ENCODE measurements around the gene MTHFSD. TPM values are rescaled to one million over a fixed set of nuclear protein-coding genes. Genes with fewer than 3 reads are reported as not detected.

The MTHFSD gene
- polyA plus RNA-seq, 1 of the 3 experiments (the other 2 are of a cell fraction) = 15.6 TPM

DNA sequence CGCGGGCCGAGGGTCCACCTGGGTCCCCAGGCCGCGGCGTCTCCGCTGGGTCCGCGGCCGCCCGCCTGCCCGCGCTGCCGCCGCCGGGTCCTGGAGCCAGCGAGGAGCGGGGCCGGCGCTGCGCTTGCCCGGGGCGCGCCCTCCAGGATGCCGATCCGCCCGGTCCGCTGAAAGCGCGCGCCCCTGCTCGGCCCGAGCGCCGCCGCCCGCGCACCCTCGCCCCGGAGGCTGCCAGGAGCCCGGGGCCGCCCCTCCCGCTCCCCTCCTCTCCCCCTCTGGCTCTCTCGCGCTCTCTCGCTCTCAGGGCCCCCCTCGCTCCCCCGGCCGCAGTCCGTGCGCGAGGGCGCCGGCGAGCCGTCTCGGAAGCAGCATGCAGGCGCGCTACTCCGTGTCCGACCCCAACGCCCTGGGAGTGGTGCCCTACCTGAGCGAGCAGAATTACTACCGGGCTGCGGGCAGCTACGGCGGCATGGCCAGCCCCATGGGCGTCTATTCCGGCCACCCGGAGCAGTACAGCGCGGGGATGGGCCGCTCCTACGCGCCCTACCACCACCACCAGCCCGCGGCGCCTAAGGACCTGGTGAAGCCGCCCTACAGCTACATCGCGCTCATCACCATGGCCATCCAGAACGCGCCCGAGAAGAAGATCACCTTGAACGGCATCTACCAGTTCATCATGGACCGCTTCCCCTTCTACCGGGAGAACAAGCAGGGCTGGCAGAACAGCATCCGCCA, 12.1 kb upstream of the MTHFSD start:
- H2AFZ ChIP-seq (ENCODE audit: low read depth) = no peak overlapping the region
- TF ChIP-seq RCOR1 (IDR thresholded peaks at IDR 0.05; ENCODE audit: low read length) (no peak), EP300 (IDR thresholded peaks at IDR 0.05; ENCODE audit: borderline replicate concordance in 1 of 2, low read depth in 1 of 2, low read length in 1 of 2) (no peak), TEAD4 (IDR thresholded peaks at IDR 0.05; ENCODE audit: borderline replicate concordance, insufficient read depth) (no peak), RXRA (IDR thresholded peaks at IDR 0.05; ENCODE audit: borderline replicate concordance, low read depth) (no peak), RFX5 (IDR thresholded peaks at IDR 0.05; ENCODE audit: low read length) (no peak), USF2 (IDR thresholded peaks at IDR 0.05; ENCODE audit: borderline replicate concordance, low read depth, low read length) (no peak), SIN3A (IDR thresholded peaks at IDR 0.05; ENCODE audit: borderline replicate concordance, low read depth, low read length) (no peak), MXI1 (IDR thresholded peaks at IDR 0.05; ENCODE audit: low read depth, low read length) (no peak), FOSL2 (IDR thresholded peaks at IDR 0.05; ENCODE audit: borderline replicate concordance, low read depth) (no peak), TAF1 (IDR thresholded peaks at IDR 0.05; ENCODE audit: borderline replicate concordance, low read depth, low read length) (no peak), NRF1 (IDR thresholded peaks at IDR 0.05; ENCODE audit: low read depth, low read length) (no peak), POLR2AphosphoS5 (IDR thresholded peaks at IDR 0.05; ENCODE audit: low read depth, low read length) (no peak), EZH2phosphoT487 (IDR thresholded peaks at IDR 0.05; ENCODE audit: borderline replicate concordance, low read depth) (no peak), CHD2 (IDR thresholded peaks at IDR 0.05; ENCODE audit: low read length, partially characterized antibody) (no peak), TCF12 (IDR thresholded peaks at IDR 0.05) (no peak)
- TF ChIP-seq, protein P1, sequence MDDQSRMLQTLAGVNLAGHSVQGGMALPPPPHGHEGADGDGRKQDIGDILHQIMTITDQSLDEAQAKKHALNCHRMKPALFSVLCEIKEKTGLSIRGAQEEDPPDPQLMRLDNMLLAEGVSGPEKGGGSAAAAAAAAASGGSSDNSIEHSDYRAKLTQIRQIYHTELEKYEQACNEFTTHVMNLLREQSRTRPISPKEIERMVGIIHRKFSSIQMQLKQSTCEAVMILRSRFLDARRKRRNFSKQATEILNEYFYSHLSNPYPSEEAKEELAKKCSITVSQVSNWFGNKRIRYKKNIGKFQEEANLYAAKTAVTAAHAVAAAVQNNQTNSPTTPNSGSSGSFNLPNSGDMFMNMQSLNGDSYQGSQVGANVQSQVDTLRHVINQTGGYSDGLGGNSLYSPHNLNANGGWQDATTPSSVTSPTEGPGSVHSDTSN (IDR thresholded peaks at IDR 0.05) = no peak
- TF ChIP-seq, protein P2, sequence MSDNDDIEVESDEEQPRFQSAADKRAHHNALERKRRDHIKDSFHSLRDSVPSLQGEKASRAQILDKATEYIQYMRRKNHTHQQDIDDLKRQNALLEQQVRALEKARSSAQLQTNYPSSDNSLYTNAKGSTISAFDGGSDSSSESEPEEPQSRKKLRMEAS (IDR thresholded peaks at IDR 0.05; ENCODE audit: low read depth) = no peak
- TF ChIP-seq, protein P3, sequence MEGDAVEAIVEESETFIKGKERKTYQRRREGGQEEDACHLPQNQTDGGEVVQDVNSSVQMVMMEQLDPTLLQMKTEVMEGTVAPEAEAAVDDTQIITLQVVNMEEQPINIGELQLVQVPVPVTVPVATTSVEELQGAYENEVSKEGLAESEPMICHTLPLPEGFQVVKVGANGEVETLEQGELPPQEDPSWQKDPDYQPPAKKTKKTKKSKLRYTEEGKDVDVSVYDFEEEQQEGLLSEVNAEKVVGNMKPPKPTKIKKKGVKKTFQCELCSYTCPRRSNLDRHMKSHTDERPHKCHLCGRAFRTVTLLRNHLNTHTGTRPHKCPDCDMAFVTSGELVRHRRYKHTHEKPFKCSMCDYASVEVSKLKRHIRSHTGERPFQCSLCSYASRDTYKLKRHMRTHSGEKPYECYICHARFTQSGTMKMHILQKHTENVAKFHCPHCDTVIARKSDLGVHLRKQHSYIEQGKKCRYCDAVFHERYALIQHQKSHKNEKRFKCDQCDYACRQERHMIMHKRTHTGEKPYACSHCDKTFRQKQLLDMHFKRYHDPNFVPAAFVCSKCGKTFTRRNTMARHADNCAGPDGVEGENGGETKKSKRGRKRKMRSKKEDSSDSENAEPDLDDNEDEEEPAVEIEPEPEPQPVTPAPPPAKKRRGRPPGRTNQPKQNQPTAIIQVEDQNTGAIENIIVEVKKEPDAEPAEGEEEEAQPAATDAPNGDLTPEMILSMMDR (IDR thresholded peaks at IDR 0.05) = no peak
- WGBS (ENCODE audit: low lambda C conversion rate) = 29% methylated on average over 37 of the region's 88 CpGs
- H3K4me3 ChIP-seq (ENCODE audit: low read depth in 2 of 2, low read length in 1 of 2) = peak overlapping the region; percentile 39 to 93; a peak in 3 of 4 replicates
- no peaks in the 10 kb centered on the region for H3K9me2 ChIP-seq
- H3K4me1 ChIP-seq (ENCODE audit: control insufficient read depth in 1 of 2, insufficient read depth in 2 of 2, low read depth in 1 of 2, low read length in 1 of 2) = peaks cover 0 to 10% of the 10 kb centered on the region in 2 experiments; a peak in 2 of 4 replicates
- H3K36me3 ChIP-seq (replicated peaks in 1 of 2; ENCODE audit: control insufficient read depth in 1 of 2, insufficient read depth in 2 of 2, low read length in 1 of 2) = peaks cover 0 to 18% of the 10 kb centered on the region in 2 experiments
- H3K27ac ChIP-seq (ENCODE audit: low read depth in 2 of 2, low read length in 1 of 2) = peak overlapping the region in 1 of 2 experiments; percentile 76; a peak in 2 of 4 replicates
- peak overlapping the region; percentile 93 for H3K9ac ChIP-seq
- POLR2A ChIA-PET = no interaction called here
- peaks cover 54% of the 10 kb centered on the region for H3K79me2 ChIP-seq (ENCODE audit: insufficient read depth)
- CTCF ChIA-PET = interaction anchor here (0.6 kb wide), 1 partner anchor 29 kb away, joined by 3 read pairs; no protein-coding TSS in a partner anchor
- no peak for DNase-seq
- H3K27me3 ChIP-seq (ENCODE audit: insufficient read depth) = peaks cover 23% of the 10 kb centered on the region; the same call in 1 of the 2 replicates
- peak overlapping the region; percentile 73 for H3K4me2 ChIP-seq
- H3F3A ChIP-seq (replicated peaks; ENCODE audit: insufficient read depth) = peaks cover 15% of the 10 kb centered on the region
- H3K9me3 ChIP-seq = no peaks in the 10 kb centered on the region
- peaks cover 16% of the 10 kb centered on the region; the same call in 1 of the 2 replicates for H4K20me1 ChIP-seq (ENCODE audit: insufficient read depth)
